HG03469 (cell line): ENCODE data around the gene CRAMP1.
"Not testable (repeated sequence)": the region's sequence is repeated elsewhere in the genome, so short reads cannot be mapped to it uniquely, and the experiment has no call there.

Experiments used
- ATAC-seq: cut with Tn5 transposase; IDR thresholded peaks from one replicate; pipeline ENCODE4 v1.9.1; 2021; ENCODE audit warnings: mild to moderate bottlenecking, moderate library complexity, moderate number of reproducible peaks; ENCODE audit not compliant: unreplicated experiment

Gene CRAMP1

GRCh38 chr16:1595511-1595910, 16.6 kb upstream of the CRAMP1 start:
- not testable (repeated sequence) for ATAC-seq

- no peak for ATAC-seq
Measured at GRCh38 chr16:1596516-1596915, 15.6 kb upstream of the CRAMP1 start.

- ATAC-seq = no peak
Measured at GRCh38 chr16:1597154-1597553, 15.0 kb upstream of the CRAMP1 start.

- ATAC-seq = no peak
Measured at GRCh38 chr16:1601031-1601430, 11.1 kb upstream of the CRAMP1 start.

- no peak for ATAC-seq
Measured at GRCh38 chr16:1601489-1601888, 10.7 kb upstream of the CRAMP1 start.

GRCh38 chr16:1602285-1602684, 9.9 kb upstream of the CRAMP1 start:
- no peak for ATAC-seq

- ATAC-seq = no peak
Measured at GRCh38 chr16:1606774-1607173, 5.4 kb upstream of the CRAMP1 start.

- ATAC-seq = no peak
Measured at GRCh38 chr16:1607971-1608370, 4.2 kb upstream of the CRAMP1 start.

GRCh38 chr16:1610071-1610898, 1.9 kb upstream of the CRAMP1 start:
- ATAC-seq = peak; percentile 24

- no peak for ATAC-seq
Measured at GRCh38 chr16:1610899-1611632, 1.1 kb upstream of the CRAMP1 start.

- no peak for ATAC-seq
Measured at GRCh38 chr16:1613211-1613622, 1.1 kb downstream of the CRAMP1 start.

GRCh38 chr16:1613728-1614455, 1.7 kb downstream of the CRAMP1 start:
- ATAC-seq = no peak

- ATAC-seq = no peak
Measured at GRCh38 chr16:1614456-1615102, 2.4 kb downstream of the CRAMP1 start.

- no peak for ATAC-seq
Measured at GRCh38 chr16:1615761-1616160, 3.6 kb downstream of the CRAMP1 start.

GRCh38 chr16:1619976-1620375, 7.8 kb downstream of the CRAMP1 start:
- no peak for ATAC-seq

- no peak for ATAC-seq
Measured at GRCh38 chr16:1620391-1620790, 8.2 kb downstream of the CRAMP1 start.

- ATAC-seq = no peak
Measured at GRCh38 chr16:1621851-1622250, 9.7 kb downstream of the CRAMP1 start.

- no peak for ATAC-seq
Measured at GRCh38 chr16:1626327-1626726, 14.2 kb downstream of the CRAMP1 start.

GRCh38 chr16:1626776-1627175, 14.6 kb downstream of the CRAMP1 start:
- no peak for ATAC-seq

GRCh38 chr16:1630450-1631213, 18.5 kb downstream of the CRAMP1 start:
- no peak for ATAC-seq
